K562 (cell line): ENCODE results near the gene DNASE1L1. TPM values are rescaled to one million over a fixed set of nuclear protein-coding genes. Genes with fewer than 3 reads are reported as not detected.

Experiments used
- ATAC-seq: fragments of 200-7000 bp; cut with Tn5 transposase; 3 replicates; pipeline ENCODE4 v1.9.1; 2020; ENCODE audit warnings: moderate library complexity
- BruUV-seq: library from RNA; stranded (reverse); fragments of 400-500 nt; replicated peaks from 2 replicates; lab custom pipeline; 2021; lab: Mats Ljungman, UMichigan
- CTCF ChIA-PET: fragments of 300-600 bp; formaldehyde crosslinking; extraction: SDS; loops from one replicate; lab custom pipeline; 2021; ENCODE audit warnings: low intra/inter-chr PET ratio; lab: Yijun Ruan, JAX
- POLR2A ChIA-PET: fragments of 300-600, 350-650 bp; sonication (Branson Sonifier 250); formaldehyde crosslinking; extraction: SDS; loops from one replicate; lab custom pipeline; 2021; ENCODE audit warnings: antibody characterized with exemption, inconsistent platforms; lab: Yijun Ruan, JAX
- DNase-seq, 4 experiments: peaks; one replicate each; pipeline versions ENCODE4 v3.0.0 to v3.0.0-alpha.2; 2011 to 2018; ENCODE audit warnings: low spot score in 3 of 4, mixed read lengths in 3 of 4; ENCODE audit errors: extremely low read depth in 1 of 4
- FAIRE-seq: peaks from 2 replicates; lab custom pipeline; 2011; peaks lifted over from hg19 to GRCh38; lab: Jason Lieb, UNC
- H2AFZ ChIP-seq: 2 replicates; pipeline ENCODE4 v1.6.0; 2011; ENCODE audit warnings: low read depth, low read length, control low read depth, inconsistent platforms
- H3K27ac ChIP-seq: fragments of 200-600 bp; 3 replicates; pipeline ENCODE4 v1.8.0; 2011; ENCODE audit warnings: low read depth, mild to moderate bottlenecking, control low read depth, inconsistent platforms, low read length, moderate library complexity, mixed read lengths; ENCODE audit errors: extremely low read depth
- H3K27me3 ChIP-seq, 2 experiments: fragments of 300-600 bp in 1 of 2; 2 replicates in 1 of 2; 3 replicates in 1 of 2; pipeline versions ENCODE4 v1.6.0 to v1.8.0; 2011; ENCODE audit warnings: inconsistent platforms in 2 of 2, low read length in 2 of 2, mild to moderate bottlenecking in 1 of 2, mixed read lengths in 1 of 2, moderate library complexity in 1 of 2; ENCODE audit not compliant: control insufficient read depth in 2 of 2, insufficient read depth in 2 of 2
- H3K36me3 ChIP-seq: fragments of 300-600 bp; 3 replicates; pipeline ENCODE4 v1.8.0; 2011; ENCODE audit warnings: mild to moderate bottlenecking, low read length, inconsistent platforms; ENCODE audit not compliant: control insufficient read depth, insufficient read depth
- H3K4me1 ChIP-seq, 2 experiments: fragments of 200-600 bp in 1 of 2; replicated peaks in 1 of 2; 2 replicates in 1 of 2; 3 replicates in 1 of 2; pipeline versions ENCODE4 v1.5.1 to v1.8.0; 2011; ENCODE audit warnings: inconsistent platforms in 2 of 2, low read length in 2 of 2, mild to moderate bottlenecking in 1 of 2, mixed read lengths in 1 of 2, moderate library complexity in 1 of 2; ENCODE audit not compliant: control insufficient read depth in 2 of 2, insufficient read depth in 2 of 2
- H3K4me2 ChIP-seq: 2 replicates; pipeline ENCODE4 v1.6.1; 2011; ENCODE audit warnings: low read length, control low read depth, inconsistent platforms, mixed read lengths; ENCODE audit not compliant: insufficient read depth
- H3K4me3 ChIP-seq: fragments of 200-600 bp; sonication (generic), shearing (Covaris generic); 2 replicates; pipeline ENCODE4 v1.5.1; 2016; ENCODE audit warnings: control low read depth, inconsistent platforms
- H3K79me2 ChIP-seq: fragments of 200-600 bp; 3 replicates; pipeline ENCODE4 v1.8.0; 2011; ENCODE audit warnings: low read length, inconsistent platforms; ENCODE audit not compliant: control insufficient read depth, insufficient read depth
- H3K9ac ChIP-seq, 2 experiments: 2 replicates each; pipeline versions ENCODE4 v1.6.0 to v1.6.1; 2011; ENCODE audit warnings: low read depth in 2 of 2, low read length in 2 of 2, control low read depth in 1 of 2, inconsistent platforms in 1 of 2, mild to moderate bottlenecking in 1 of 2, mixed read lengths in 1 of 2; ENCODE audit not compliant: insufficient read depth in 1 of 2
- H3K9me1 ChIP-seq: one replicate; pipeline ENCODE4 v1.6.0; 2011; ENCODE audit warnings: inconsistent platforms, mild to moderate bottlenecking, low read length, moderate library complexity; ENCODE audit not compliant: control insufficient read depth, insufficient read depth
- H3K9me3 ChIP-seq: replicated peaks from 2 replicates; pipeline ENCODE4 v1.5.1; 2011; ENCODE audit warnings: low read depth, low read length, inconsistent platforms; ENCODE audit not compliant: control insufficient read depth, insufficient read depth
- H4K20me1 ChIP-seq: replicated peaks from 2 replicates; pipeline ENCODE4 v1.6.1; 2011; ENCODE audit warnings: low read length, inconsistent platforms, mixed read lengths; ENCODE audit not compliant: control insufficient read depth, insufficient read depth
- BRF2 ChIP-seq: IDR thresholded peaks from 3 replicates; pipeline ENCODE4 v1.6.1; 2011; ENCODE audit warnings: borderline replicate concordance, mild to moderate bottlenecking; ENCODE audit not compliant: insufficient read length, insufficient read depth
- EGR1 ChIP-seq: fragments of 450-650 bp; conservative IDR thresholded peaks from 2 replicates; pipeline ENCODE4 v1.6.1; 2017; ENCODE audit warnings: mild to moderate bottlenecking
- HNRNPH1 ChIP-seq: fragments of 200-400 bp; formaldehyde crosslinking; optimal IDR thresholded peaks from 2 replicates; pipeline ENCODE3; 2017; ENCODE audit warnings: low read depth, mild to moderate bottlenecking, low read length, moderate library complexity
- PPARD ChIP-seq: fragments of 250-450 bp; sonication (Bioruptor Pico); IDR thresholded peaks from 2 replicates; pipeline ENCODE4 v1.8.0; 2022; ENCODE audit warnings: inconsistent platforms, mild to moderate bottlenecking, moderate library complexity
- RBM22 ChIP-seq: fragments of 200-400 bp; formaldehyde crosslinking; IDR thresholded peaks from 2 replicates; pipeline ENCODE4 v1.6.1; 2018; ENCODE audit warnings: low read length, low read depth; ENCODE audit not compliant: poor library complexity, severe bottlenecking
- RREB1 ChIP-seq: fragments of 250-450 bp; sonication (Bioruptor Pico); IDR thresholded peaks from 2 replicates; pipeline ENCODE4 v1.4.0; 2020
- ZNF347 ChIP-seq: fragments of 450-650 bp; formaldehyde crosslinking; IDR thresholded peaks from 2 replicates; pipeline ENCODE4 v1.4.0; 2020; ENCODE audit warnings: low read depth, mild to moderate bottlenecking, moderate library complexity
- WGBS: fragments of 100-300 bp; shearing (Covaris generic); methylation state at CpG from one replicate; pipeline ENCODE4 v1.1.6; 2016; ENCODE audit warnings: low coverage, mixed read lengths; ENCODE audit not compliant: insufficient coverage; ENCODE audit errors: missing lambda C conversion rate; 5-methylcytosine and 5-hydroxymethylcytosine counted together
- in situ Hi-C: fragments of 300-500 bp; cut with MboI; formaldehyde crosslinking; loops from 4 replicates; pipeline ENCODE4 v1.15.0; 2018; ENCODE audit warnings: inconsistent platforms, mixed read lengths
- intact Hi-C: fragments of 100-400 bp; cut with micrococcal nuclease; formaldehyde crosslinking; loops from 2 replicates; pipeline ENCODE4 v1.14.2; 2022
- polyA plus RNA-seq, 8 experiments: library from polyadenylated mRNA; depleted of rRNA in 4 of 8; stranded (reverse) in 5 of 8; unstranded in 3 of 8; fragments of >200 nt; fragmentation: Nextera tagmentation in 2 of 8; fragmentation: Illumina TruSeq in 1 of 8; extraction: Ambion mirVana in 2 of 8; extraction: Trizol in 1 of 8; gene quantifications; 2 replicates each; pipeline versions ENCODE4 v1.2.1 to v1.2.3, GENCODE V29; 2011 to 2014; ENCODE audit warnings: inconsistent platforms in 1 of 8, missing spikeins in 1 of 8
- total RNA-seq, 7 experiments: library from RNA; depleted of rRNA in 6 of 7; stranded (reverse); fragments of >200 nt in 6 of 7; fragmentation: Illumina TruSeq in 2 of 7; extraction: Trizol in 2 of 7; gene quantifications; 2 replicates each; pipeline versions ENCODE4 v1.2.1 to v1.2.3, GENCODE V29; 2011 to 2021; ENCODE audit warnings: low replicate concordance in 1 of 7

The DNASE1L1 gene
- total and polyA plus RNA-seq, 9 of the 15 experiments (the other 6 are each of a cell fraction or from before 2014, with no cell fraction given): 0.73 to 12.6 (median 7.9) TPM

- TF ChIP-seq PPARD (CRISPR knock-in tag) (no peak), HNRNPH1 (no peak)
Measured at GRCh38 chrX:154358829-154359228, 50.2 kb downstream of the DNASE1L1 start (continued).

- no CpG with 5 or more reads among the region's 11 CpGs for WGBS
Measured at GRCh38 chrX:154358011-154358410, 51.0 kb downstream of the DNASE1L1 start.

GRCh38 chrX:154357205-154357604 lies 51.8 kb downstream of the DNASE1L1 start:
- no peak for ATAC-seq
- Histone ChIP-seq H3K4me3 (no peak overlapping the region), H3K4me2 (no peak overlapping the region), H3K79me2 (no peaks in the 10 kb centered on the region), H3K27me3 (no peaks in the 10 kb centered on the region), H3K36me3 (peaks cover 98% of the 10 kb centered on the region; the same call in 2 of the 3 replicates), H2AFZ (no peak overlapping the region), H3K4me1 (peaks cover 0 to 22% of the 10 kb centered on the region in 2 experiments; a peak in 1 of 5 replicates), H3K9ac (no peak overlapping the region), H4K20me1 (peaks cover 3% of the 10 kb centered on the region; the same call in 1 of the 2 replicates), H3K27ac (no peak overlapping the region), H3K9me3 (no peaks in the 10 kb centered on the region), H3K9me1 (no peaks in the 10 kb centered on the region)
- BruUV-seq: no TSS peak
- no peak for FAIRE-seq
- in situ Hi-C loops: no loop called here
- no peak for DNase-seq
- ChIA-PET POLR2A (interaction anchor here (0.7 to 1.8 kb wide), 4 partner anchors 12 to 453 kb away, joined by 4 to 5 read pairs (median 4); no protein-coding TSS in a partner anchor), CTCF (no interaction called here)
- intact Hi-C loops: no loop called here
- 85% methylated on average over 11 of the region's 27 CpGs for WGBS
- TF ChIP-seq RREB1 (no peak), EGR1 (peak; percentile 58), BRF2 (no peak)

More at GRCh38 chrX:154358011-154358410, 51.0 kb downstream of the DNASE1L1 start:
- H3K9ac ChIP-seq: no peak overlapping the region; a peak in 1 of 4 replicates
- H3K4me3 ChIP-seq: no peak overlapping the region
- TF ChIP-seq RBM22 (peak; percentile 12), ZNF347 (CRISPR knock-in tag) (no peak)
- no peak overlapping the region for H3K27ac ChIP-seq
- ChIA-PET POLR2A (interaction anchor here (0.6 to 1.6 kb wide), 4 partner anchors 9 to 20 kb away, joined by 3 to 4 read pairs (median 4); no protein-coding TSS in a partner anchor), CTCF (no interaction called here)
- BruUV-seq: no TSS peak
- in situ Hi-C loops: no loop called here
- intact Hi-C loops: no loop called here
- peaks cover 98% of the 10 kb centered on the region; the same call in 2 of the 3 replicates for H3K36me3 ChIP-seq
- H3K4me2 ChIP-seq: no peak overlapping the region
- FAIRE-seq: no peak
- no peak for ATAC-seq
- no peaks in the 10 kb centered on the region for H3K27me3 ChIP-seq
- H3K4me1 ChIP-seq: peaks cover 0 to 25% of the 10 kb centered on the region in 2 experiments; a peak in 1 of 5 replicates
- no peaks in the 10 kb centered on the region for H3K79me2 ChIP-seq
- no peaks in the 10 kb centered on the region for H3K9me3 ChIP-seq
- H2AFZ ChIP-seq: no peak overlapping the region
- no peaks in the 10 kb centered on the region for H3K9me1 ChIP-seq
- no peak for DNase-seq
- H4K20me1 ChIP-seq: no peaks in the 10 kb centered on the region
